ENCODE results near the gene CTIF. TPM values are rescaled to one million over a fixed set of nuclear protein-coding genes. Genes with fewer than 3 reads are reported as not detected.

Gene CTIF
- polyA plus RNA-seq, 2 donors: 11.8 to 22.7 TPM

DNA sequence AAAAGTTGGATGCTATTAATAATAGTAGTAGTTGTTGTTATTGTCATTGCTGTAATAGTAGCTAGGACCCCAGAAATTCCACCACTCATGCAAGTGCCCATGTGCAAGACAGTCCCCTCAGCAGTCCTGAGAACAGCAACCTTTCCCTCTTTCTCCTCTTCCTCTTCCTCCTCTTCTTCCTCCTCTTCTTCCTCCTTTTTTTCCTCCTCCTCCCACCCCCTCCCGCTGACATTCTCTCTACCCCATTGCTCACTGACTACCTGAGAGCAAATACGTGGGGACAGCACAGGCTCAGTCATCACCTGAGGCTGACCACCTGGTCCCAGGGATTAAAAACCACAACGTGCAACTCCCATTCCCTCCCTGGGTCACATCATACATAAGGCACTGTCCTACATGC lies 370.1 kb downstream of the CTIF start:
- H3K4me1 ChIP-seq (ENCODE audit: control insufficient read depth in 2 of 2, insufficient read depth in 2 of 2, low read length in 1 of 2): no peaks in the 10 kb centered on the region
- no peak overlapping the region for H3K27ac ChIP-seq (ENCODE audit: low read depth in 2 of 2, low read length in 1 of 2)
- H3K27me3 ChIP-seq (ENCODE audit: control insufficient read depth in 1 of 2, insufficient read depth in 2 of 2, low read length in 2 of 2): no peaks in the 10 kb centered on the region
- peaks cover 0 to 7% of the 10 kb centered on the region in 2 donors for H3K9me3 ChIP-seq (ENCODE audit: control insufficient read depth in 2 of 2, insufficient read depth in 1 of 2, low read depth in 1 of 2, low read length in 1 of 2)
- whole genome bisulfite sequencing, 2 donors: 68 to 71% methylated on average over 3 of the region's 3 CpGs
- no peak overlapping the region for H3K4me3 ChIP-seq (ENCODE audit: low read depth in 1 of 2, low read length in 2 of 2)
- H3K36me3 ChIP-seq (ENCODE audit: control insufficient read depth in 2 of 2, insufficient read depth in 2 of 2, low read length in 1 of 2): no peaks in the 10 kb centered on the region

DNA sequence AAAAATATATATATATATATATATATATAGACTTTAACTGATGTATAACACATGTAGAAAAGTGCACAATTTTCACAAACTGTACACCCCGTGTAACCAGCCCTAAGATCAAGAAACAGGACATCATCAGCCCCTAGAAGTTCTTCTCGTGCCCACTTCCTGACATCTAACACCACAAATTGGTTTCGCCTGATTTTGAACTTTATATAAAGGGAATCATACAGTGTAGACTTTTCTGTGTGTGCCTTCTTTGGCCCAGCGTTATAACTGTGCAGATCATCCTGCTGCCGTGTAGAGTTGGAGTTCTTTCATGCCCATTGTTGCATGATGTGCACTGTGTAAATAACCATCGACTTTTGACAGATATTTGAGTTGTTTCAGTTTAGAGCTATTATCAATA lies 370.9 kb downstream of the CTIF start:
- 63 to 67% methylated on average over 6 of the region's 6 CpGs for WGBS, 2 donors
- Histone ChIP-seq H3K4me3 (ENCODE audit: low read depth in 1 of 2, low read length in 2 of 2) (no peak overlapping the region), H3K4me1 (ENCODE audit: control insufficient read depth in 2 of 2, insufficient read depth in 2 of 2, low read length in 1 of 2) (no peaks in the 10 kb centered on the region), H3K27ac (ENCODE audit: low read depth in 2 of 2, low read length in 1 of 2) (no peak overlapping the region), H3K36me3 (ENCODE audit: control insufficient read depth in 2 of 2, insufficient read depth in 2 of 2, low read length in 1 of 2) (no peaks in the 10 kb centered on the region), H3K9me3 (ENCODE audit: control insufficient read depth in 2 of 2, insufficient read depth in 1 of 2, low read depth in 1 of 2, low read length in 1 of 2) (peaks cover 0 to 6% of the 10 kb centered on the region in 2 donors), H3K27me3 (ENCODE audit: control insufficient read depth in 1 of 2, insufficient read depth in 2 of 2, low read length in 2 of 2) (no peaks in the 10 kb centered on the region)

DNA sequence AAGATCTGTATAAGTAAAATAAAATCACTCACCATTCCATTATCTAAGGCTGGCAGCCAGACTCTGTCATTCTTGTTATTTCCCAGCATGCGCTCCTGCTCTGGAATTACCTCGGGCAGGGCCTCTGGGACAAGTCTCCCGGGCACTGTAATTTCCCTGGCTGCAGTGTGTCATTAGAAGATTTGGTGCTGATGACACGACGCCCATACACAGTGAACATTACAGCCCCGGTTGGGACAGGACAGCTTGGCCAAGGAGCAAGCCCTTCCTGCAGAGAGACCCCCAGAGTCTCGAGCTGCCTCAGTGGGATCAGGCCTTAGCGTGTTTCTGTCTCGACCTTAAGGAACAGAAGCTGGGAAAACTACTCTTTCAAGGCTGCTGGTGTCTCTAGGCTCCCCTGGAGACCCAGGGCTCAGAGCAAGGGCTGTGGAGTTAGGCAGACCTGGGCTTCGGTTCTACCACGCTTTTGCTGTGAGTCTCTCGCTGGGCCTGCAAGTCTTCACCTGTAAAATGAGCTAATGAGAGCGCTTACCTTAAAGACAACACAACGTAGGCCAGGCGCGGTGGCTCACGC lies 372.2 kb downstream of the CTIF start:
- 90% methylated on average over 17 of the region's 17 CpGs for WGBS, 2 donors
- no peaks in the 10 kb centered on the region for H3K9me3 ChIP-seq (ENCODE audit: control insufficient read depth in 2 of 2, insufficient read depth in 1 of 2, low read depth in 1 of 2, low read length in 1 of 2)
- no peaks in the 10 kb centered on the region for H3K36me3 ChIP-seq (ENCODE audit: control insufficient read depth in 2 of 2, insufficient read depth in 2 of 2, low read length in 1 of 2)
- H3K4me1 ChIP-seq (ENCODE audit: control insufficient read depth in 2 of 2, insufficient read depth in 2 of 2, low read length in 1 of 2): no peaks in the 10 kb centered on the region
- no peak overlapping the region for H3K27ac ChIP-seq (ENCODE audit: low read depth in 2 of 2, low read length in 1 of 2)
- H3K4me3 ChIP-seq (ENCODE audit: low read depth in 1 of 2, low read length in 2 of 2): no peak overlapping the region
- no peaks in the 10 kb centered on the region for H3K27me3 ChIP-seq (ENCODE audit: control insufficient read depth in 1 of 2, insufficient read depth in 2 of 2, low read length in 2 of 2)

Other genes starting within 250 kb of the CTIF start
- 10 to 100 TPM; 20.6 to 24.5 TPM for gene ZBTB7C, start 129.6 kb upstream of the CTIF start, polyA plus RNA-seq